GM12878 (cell line): ENCODE data around the gene UBQLN1. TPM values are rescaled to one million over a fixed set of nuclear protein-coding genes. Genes with fewer than 3 reads are reported as not detected.

Experiments used
- ATAC-seq: fragments of 200-7000 bp; cut with Tn5 transposase; 3 replicates; pipeline ENCODE4 v1.9.1; 2020; ENCODE audit warnings: mild to moderate bottlenecking, moderate library complexity
- BruUV-seq: library from RNA; stranded (reverse); fragments of 400-500 nt; replicated peaks from 2 replicates; lab custom pipeline; 2021; lab: Mats Ljungman, UMichigan
- CTCF ChIA-PET: fragments of 300-600 bp; sonication (Branson Sonifier 250); formaldehyde crosslinking; extraction: SDS; loops from one replicate; lab custom pipeline; 2021; ENCODE audit warnings: inconsistent platforms; lab: Yijun Ruan, JAX
- POLR2A ChIA-PET: fragments of 350-600 bp; formaldehyde crosslinking; extraction: SDS; loops from one replicate; lab custom pipeline; 2021; ENCODE audit warnings: inconsistent platforms; lab: Charles Lee
- RAD21 ChIA-PET: fragments of 300-600 bp; sonication (Branson Sonifier 250); formaldehyde crosslinking; loops from one replicate; lab custom pipeline; 2023; ENCODE audit warnings: antibody characterized with exemption; ENCODE audit not compliant: unreplicated experiment; lab: Charles Lee
- SMC1A ChIA-PET: fragments of 300-600 bp; sonication (Branson Sonifier 250); formaldehyde crosslinking; loops from one replicate; lab custom pipeline; 2023; ENCODE audit not compliant: unreplicated experiment, uncharacterized antibody; lab: Charles Lee
- DNase-seq: peaks from one replicate; pipeline ENCODE4 v3.0.0-alpha.2; 2011; ENCODE audit warnings: low read depth, low spot score
- FAIRE-seq: peaks from 3 replicates; lab custom pipeline; 2011; peaks lifted over from hg19 to GRCh38; lab: Jason Lieb, UNC
- H2AFZ ChIP-seq: 2 replicates; pipeline ENCODE4 v1.6.0; 2011; ENCODE audit warnings: low read depth, low read length, control low read depth; ENCODE audit not compliant: control insufficient read depth
- H3K27ac ChIP-seq: 2 replicates; pipeline ENCODE4 v1.5.1; 2011; ENCODE audit warnings: control low read depth; ENCODE audit not compliant: control insufficient read depth, insufficient read depth
- H3K27me3 ChIP-seq, 2 experiments: replicated peaks in 1 of 2; 2 replicates each; pipeline versions ENCODE4 v1.6.0 to v1.6.1; 2011; ENCODE audit warnings: low read length in 1 of 2; ENCODE audit not compliant: control insufficient read depth in 2 of 2, insufficient read depth in 2 of 2
- H3K36me3 ChIP-seq, 2 experiments: 2 replicates each; pipeline ENCODE4 v1.5.1; 2011; ENCODE audit warnings: low read length in 1 of 2; ENCODE audit not compliant: control insufficient read depth in 2 of 2, insufficient read depth in 2 of 2
- H3K4me1 ChIP-seq: 2 replicates; pipeline ENCODE4 v1.6.1; 2011; ENCODE audit warnings: mild to moderate bottlenecking, low read length, moderate library complexity, mixed read lengths; ENCODE audit not compliant: control insufficient read depth, insufficient read depth
- H3K4me2 ChIP-seq: 2 replicates; pipeline ENCODE4 v1.6.0; 2011; ENCODE audit warnings: control low read depth; ENCODE audit not compliant: control insufficient read depth, insufficient read depth
- H3K4me3 ChIP-seq: fragments of 200-600 bp; sonication (generic); 2 replicates; pipeline ENCODE4 v1.5.1; 2016
- H3K79me2 ChIP-seq: 2 replicates; pipeline ENCODE4 v1.6.0; 2011; ENCODE audit warnings: low read length; ENCODE audit not compliant: control insufficient read depth, insufficient read depth
- H3K9ac ChIP-seq: 2 replicates; pipeline ENCODE4 v1.8.0; 2011; ENCODE audit warnings: low read length, control low read depth, mixed read lengths; ENCODE audit not compliant: control insufficient read depth, insufficient read depth
- H3K9me3 ChIP-seq: replicated peaks from 3 replicates; pipeline ENCODE4 v1.5.1; 2011; ENCODE audit warnings: mild to moderate bottlenecking, low read length; ENCODE audit not compliant: control insufficient read depth, insufficient read depth
- H4K20me1 ChIP-seq: 2 replicates; pipeline ENCODE4 v1.6.0; 2011; ENCODE audit not compliant: control insufficient read depth, insufficient read depth
- HDAC2 ChIP-seq: fragments of 200-600 bp; sonication (generic); IDR thresholded peaks from 2 replicates; pipeline ENCODE4 v1.6.1; 2017
- IRF3 ChIP-seq: fragments of 450-650 bp; IDR thresholded peaks from 2 replicates; pipeline ENCODE4 v1.6.1; 2014; ENCODE audit warnings: mild to moderate bottlenecking
- NBN ChIP-seq: fragments of 450-650 bp; IDR thresholded peaks from 2 replicates; pipeline ENCODE4 v1.6.1; 2016
- NFIC ChIP-seq: IDR thresholded peaks from 2 replicates; pipeline ENCODE4 v1.6.1; 2012; ENCODE audit warnings: low read depth, mild to moderate bottlenecking, inconsistent platforms, low read length, moderate library complexity
- POLR2A ChIP-seq: IDR thresholded peaks from 2 replicates; pipeline ENCODE4 v1.6.1; 2011; ENCODE audit warnings: low read depth, mild to moderate bottlenecking, low read length
- SPI1 ChIP-seq: IDR thresholded peaks from 2 replicates; pipeline ENCODE4 v1.6.1; 2011; ENCODE audit warnings: low read depth, mild to moderate bottlenecking, low read length, moderate library complexity, borderline replicate concordance; ENCODE audit not compliant: insufficient read depth
- SREBF1 ChIP-seq: IDR thresholded peaks from 2 replicates; pipeline ENCODE4 v1.6.1; 2012; ENCODE audit warnings: mild to moderate bottlenecking, low read length
- ZSCAN29 ChIP-seq: fragments of 450-650 bp; IDR thresholded peaks from 2 replicates; pipeline ENCODE4 v1.6.1; 2017; ENCODE audit warnings: mild to moderate bottlenecking, moderate library complexity
- WGBS: methylation state at CpG from one replicate; pipeline ENCODE4 v1.1.6; 2016; ENCODE audit warnings: low lambda C conversion rate; ENCODE audit not compliant: insufficient replicate concordance, insufficient coverage; ENCODE audit errors: missing lambda C conversion rate; 5-methylcytosine and 5-hydroxymethylcytosine counted together
- in situ Hi-C: fragments of 300-500 bp; cut with MboI; formaldehyde crosslinking; loops from 9 replicates; pipeline ENCODE4 v1.14.3; 2018; ENCODE audit warnings: mixed read lengths
- intact Hi-C: fragments of 100-400 bp; cut with micrococcal nuclease; formaldehyde crosslinking; loops from one replicate; pipeline ENCODE4 v1.14.2; 2022; ENCODE audit not compliant: unreplicated experiment
- polyA plus RNA-seq, 11 experiments: library from polyadenylated mRNA; depleted of rRNA in 4 of 11; unstranded in 6 of 11; stranded (reverse) in 5 of 11; fragments of >200 nt; fragmentation: Nextera tagmentation in 4 of 11; fragmentation: Illumina TruSeq in 1 of 11; extraction: Ambion mirVana in 4 of 11; extraction: Trizol in 1 of 11; gene quantifications; 1 replicate in 1 of 11; 2 replicates in 10 of 11; pipeline versions ENCODE4 v1.2.1 to v1.2.3, GENCODE V29; 2011 to 2016; ENCODE audit warnings: inconsistent platforms in 2 of 11, missing spikeins in 2 of 11, low read depth in 1 of 11
- total RNA-seq, 4 experiments: library from RNA; depleted of rRNA in 3 of 4; stranded (reverse); fragments of >200 nt in 3 of 4; fragmentation: Illumina TruSeq in 1 of 4; extraction: Trizol in 1 of 4; gene quantifications; 2 replicates each; pipeline versions ENCODE4 v1.2.1 to v1.2.3, GENCODE V29; 2013 to 2021
- TF ChIP-seq, protein P1 (sequence below): fragments of 450-650 bp; formaldehyde crosslinking; IDR thresholded peaks from 2 replicates; pipeline ENCODE4 v1.4.0; 2022; ENCODE audit warnings: mild to moderate bottlenecking, moderate library complexity
- TF ChIP-seq, protein P2 (sequence below): IDR thresholded peaks from 2 replicates; pipeline ENCODE4 v1.6.1; 2012; ENCODE audit warnings: low read depth, low read length, improper control_type of control experiment

UBQLN1 gene
- total and polyA plus RNA-seq, 10 of the 15 experiments (the other 5 are each of a cell fraction or from before 2014, with no cell fraction given), result 12.4 to 118 (median 66.1) TPM

DNA sequence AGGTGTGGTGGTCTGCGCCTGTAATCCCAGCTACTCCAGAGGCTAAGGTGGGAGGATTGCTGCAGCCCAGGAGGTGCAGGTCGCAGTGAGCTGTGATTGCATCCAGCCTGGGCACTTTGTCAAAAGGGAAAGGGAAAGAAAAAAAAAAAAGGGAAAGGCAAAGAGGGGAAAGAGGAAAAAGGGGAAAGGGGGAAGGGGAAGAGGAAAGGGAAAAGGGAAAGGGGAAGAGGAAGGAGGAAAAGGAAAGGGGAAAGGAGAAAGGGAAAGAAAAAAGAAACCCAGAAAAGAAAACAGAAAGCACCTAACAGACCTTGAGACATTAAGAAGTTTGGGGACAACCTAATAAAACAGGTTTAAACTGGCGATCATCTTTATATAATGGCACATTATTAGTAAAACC, 44.8 kb downstream of the UBQLN1 start:
- no peaks in the 10 kb centered on the region; the same call in 1 of the 2 replicates for H3K79me2 ChIP-seq
- no peak overlapping the region for H3K4me3 ChIP-seq
- BruUV-seq, result no TSS peak
- no peaks in the 10 kb centered on the region for H3K27me3 ChIP-seq
- intact Hi-C loops, result no loop called here
- peaks cover 16% of the 10 kb centered on the region for H3K4me1 ChIP-seq
- DNase-seq, result no peak
- no peak for TF ChIP-seq POLR2A
- no peak for TF ChIP-seq NFIC
- no peak for TF ChIP-seq HDAC2
- no peak for TF ChIP-seq IRF3
- TF ChIP-seq, protein P1, sequence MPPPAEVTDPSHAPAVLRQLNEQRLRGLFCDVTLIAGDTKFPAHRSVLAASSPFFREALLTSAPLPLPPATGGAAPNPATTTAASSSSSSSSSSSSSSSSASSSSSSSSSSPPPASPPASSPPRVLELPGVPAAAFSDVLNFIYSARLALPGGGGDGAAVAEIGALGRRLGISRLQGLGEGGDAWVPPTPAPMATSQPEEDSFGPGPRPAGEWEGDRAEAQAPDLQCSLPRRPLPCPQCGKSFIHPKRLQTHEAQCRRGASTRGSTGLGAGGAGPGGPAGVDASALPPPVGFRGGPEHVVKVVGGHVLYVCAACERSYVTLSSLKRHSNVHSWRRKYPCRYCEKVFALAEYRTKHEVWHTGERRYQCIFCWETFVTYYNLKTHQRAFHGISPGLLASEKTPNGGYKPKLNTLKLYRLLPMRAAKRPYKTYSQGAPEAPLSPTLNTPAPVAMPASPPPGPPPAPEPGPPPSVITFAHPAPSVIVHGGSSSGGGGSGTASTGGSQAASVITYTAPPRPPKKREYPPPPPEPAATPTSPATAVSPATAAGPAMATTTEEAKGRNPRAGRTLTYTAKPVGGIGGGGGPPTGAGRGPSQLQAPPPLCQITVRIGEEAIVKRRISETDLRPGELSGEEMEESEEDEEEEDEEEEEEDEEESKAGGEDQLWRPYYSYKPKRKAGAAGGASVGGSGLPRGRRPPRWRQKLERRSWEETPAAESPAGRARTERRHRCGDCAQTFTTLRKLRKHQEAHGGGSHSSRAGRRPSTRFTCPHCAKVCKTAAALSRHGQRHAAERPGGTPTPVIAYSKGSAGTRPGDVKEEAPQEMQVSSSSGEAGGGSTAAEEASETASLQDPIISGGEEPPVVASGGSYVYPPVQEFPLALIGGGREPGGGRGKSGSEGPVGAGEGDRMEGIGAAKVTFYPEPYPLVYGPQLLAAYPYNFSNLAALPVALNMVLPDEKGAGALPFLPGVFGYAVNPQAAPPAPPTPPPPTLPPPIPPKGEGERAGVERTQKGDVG, result no peak
- TF ChIP-seq SPI1, result no peak
- no peak for TF ChIP-seq SREBF1
- TF ChIP-seq NBN, result no peak
- TF ChIP-seq, protein P2, sequence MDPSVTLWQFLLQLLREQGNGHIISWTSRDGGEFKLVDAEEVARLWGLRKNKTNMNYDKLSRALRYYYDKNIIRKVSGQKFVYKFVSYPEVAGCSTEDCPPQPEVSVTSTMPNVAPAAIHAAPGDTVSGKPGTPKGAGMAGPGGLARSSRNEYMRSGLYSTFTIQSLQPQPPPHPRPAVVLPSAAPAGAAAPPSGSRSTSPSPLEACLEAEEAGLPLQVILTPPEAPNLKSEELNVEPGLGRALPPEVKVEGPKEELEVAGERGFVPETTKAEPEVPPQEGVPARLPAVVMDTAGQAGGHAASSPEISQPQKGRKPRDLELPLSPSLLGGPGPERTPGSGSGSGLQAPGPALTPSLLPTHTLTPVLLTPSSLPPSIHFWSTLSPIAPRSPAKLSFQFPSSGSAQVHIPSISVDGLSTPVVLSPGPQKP, result no peak
- TF ChIP-seq ZSCAN29, result no peak
- no peak overlapping the region for H3K9ac ChIP-seq
- RAD21 ChIA-PET, result interaction anchor here (1.4 to 1.8 kb wide), 2 partner anchors 14 to 42 kb away, joined by 4 to 5 read pairs; no protein-coding TSS in a partner anchor
- no peak overlapping the region for H3K4me2 ChIP-seq
- in situ Hi-C loops, result no loop called here
- POLR2A ChIA-PET, result no interaction called here
- WGBS, result 96% methylated on average over 3 of the region's 3 CpGs
- H3K36me3 ChIP-seq, result peaks cover 7 to 32% of the 10 kb centered on the region in 2 experiments
- SMC1A ChIA-PET, result interaction anchor here (1.2 to 1.5 kb wide), 2 partner anchors 23 to 42 kb away, joined by 3 to 6 read pairs; no protein-coding TSS in a partner anchor
- H4K20me1 ChIP-seq, result no peaks in the 10 kb centered on the region
- no peak overlapping the region for H3K27ac ChIP-seq
- no peak overlapping the region for H2AFZ ChIP-seq
- FAIRE-seq, result no peak
- no peaks in the 10 kb centered on the region for H3K9me3 ChIP-seq
- CTCF ChIA-PET, result interaction anchor here (0.5 to 2.6 kb wide), 5 partner anchors 11 to 45 kb away, joined by 3 to 11 read pairs (median 7); partner anchors contain the start of gene UBQLN1
- no peak for ATAC-seq
